ENCODE data around the gene TECPR1.

TECPR1 gene

DNA sequence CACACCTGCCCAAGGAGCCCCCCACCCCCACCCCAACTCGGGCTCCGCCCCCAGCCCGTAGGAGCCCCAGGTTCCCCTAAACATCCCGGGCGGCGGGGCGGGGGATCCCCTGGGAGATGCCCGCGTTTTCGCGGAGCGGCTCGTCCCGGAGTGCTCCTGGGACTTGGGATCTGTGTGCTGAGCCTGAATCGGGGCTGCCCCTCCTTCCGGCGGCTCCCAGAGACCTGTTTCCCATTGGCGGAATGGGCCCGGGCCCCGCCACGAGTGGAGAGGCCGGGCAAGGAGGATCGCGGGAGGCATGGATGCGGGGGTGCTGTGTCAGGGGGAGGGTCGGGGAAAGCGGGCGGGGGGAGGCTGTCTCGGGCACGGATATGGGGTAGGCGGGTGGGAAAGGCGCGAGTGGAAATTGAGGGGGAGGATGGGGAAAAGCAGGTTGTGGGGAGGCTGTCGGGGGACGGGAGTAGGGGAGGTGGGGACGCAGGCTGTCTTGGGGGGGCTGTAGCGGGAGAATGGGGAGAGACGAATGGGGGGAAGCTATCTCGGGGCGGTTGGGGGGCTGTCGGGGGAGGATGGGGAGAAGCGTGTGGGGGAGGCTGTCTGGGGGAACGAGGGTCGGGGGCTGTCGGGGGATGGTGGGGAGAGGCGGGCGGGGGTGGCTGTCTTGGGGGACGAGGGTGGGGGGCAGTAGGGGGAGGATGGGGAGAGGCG, 41.4 kb downstream of the TECPR1 start:
- H3K18ac ChIP-seq (ENCODE audit: low read length): no peak overlapping the region
- H2AK5ac ChIP-seq (ENCODE audit: low read length): no peak overlapping the region
- no peak overlapping the region for H3K23ac ChIP-seq (ENCODE audit: low read length)
- no peaks in the 10 kb centered on the region for H3K79me1 ChIP-seq (ENCODE audit: low read length)
- H2BK120ac ChIP-seq (ENCODE audit: low read depth, low read length): no peak overlapping the region
- no peaks in the 10 kb centered on the region for H3K36me3 ChIP-seq (ENCODE audit: control insufficient read depth, insufficient read depth, low read length)
- no peak overlapping the region for H3K27ac ChIP-seq (ENCODE audit: low read depth, low read length)
- no peak overlapping the region for H2BK15ac ChIP-seq (replicated peaks; ENCODE audit: low read depth)
- H4K5ac ChIP-seq (ENCODE audit: low read length): no peak overlapping the region
- H4K8ac ChIP-seq (ENCODE audit: low read depth, low read length): no peak overlapping the region
- H3K4ac ChIP-seq (ENCODE audit: low read depth, low read length): no peak overlapping the region
- WGBS (ENCODE audit: extremely low coverage, insufficient coverage, low lambda C conversion rate): no CpG with 5 or more reads among the region's 49 CpGs
- no peak overlapping the region for H3K4me2 ChIP-seq (ENCODE audit: low read length)
- no peaks in the 10 kb centered on the region for H3K4me1 ChIP-seq (ENCODE audit: control insufficient read depth, low read depth, low read length)
- no peak overlapping the region for H3K4me3 ChIP-seq (ENCODE audit: low read length)
- no peak overlapping the region for H3K9ac ChIP-seq (ENCODE audit: low read length)
- no peaks in the 10 kb centered on the region for H3K79me2 ChIP-seq (ENCODE audit: control insufficient read depth, insufficient read depth, low read length)
- H2BK5ac ChIP-seq (ENCODE audit: low read length): no peak overlapping the region
- no peaks in the 10 kb centered on the region for H3K27me3 ChIP-seq (ENCODE audit: insufficient read depth, low read length, poor library complexity)
- DNase-seq: peak; percentile 55
- H3K56ac ChIP-seq (ENCODE audit: low read length): peak overlapping the region; percentile 9

DNA sequence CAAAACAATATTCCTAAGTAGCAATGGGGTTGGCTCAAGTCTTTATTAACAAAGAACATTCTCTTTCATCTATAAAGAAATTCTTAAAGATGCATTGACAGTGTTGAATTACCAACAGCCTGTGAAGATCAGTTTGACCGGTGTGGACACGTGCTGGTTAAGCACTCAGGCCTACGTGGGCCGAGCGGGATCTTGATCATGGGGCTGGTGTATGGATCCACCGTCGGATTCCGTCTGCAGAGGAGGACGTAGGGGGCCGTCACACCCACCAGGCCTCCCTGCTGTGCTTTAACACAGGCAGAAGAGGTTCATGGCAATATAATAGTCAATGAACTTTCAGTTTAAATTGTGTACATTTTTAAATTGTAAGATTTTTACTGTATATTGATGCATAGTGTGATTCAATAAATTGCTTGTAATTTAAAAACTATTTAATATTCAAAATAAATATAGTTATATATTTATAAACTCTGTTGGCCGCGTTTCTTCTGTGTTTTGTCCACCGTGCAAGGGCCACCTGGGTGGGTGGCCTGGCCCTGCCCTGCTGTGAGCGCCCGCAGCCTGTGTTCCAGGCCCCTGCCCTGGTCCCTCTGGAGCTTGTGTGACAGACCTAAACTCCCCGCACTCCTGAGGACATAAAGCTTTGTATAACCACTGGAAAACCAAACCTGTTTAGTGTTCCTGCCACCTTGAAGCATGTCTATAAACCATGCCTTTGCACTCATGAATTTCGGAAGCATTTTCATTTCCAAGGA, 42.7 kb downstream of the TECPR1 start:
- H3K27me3 ChIP-seq (ENCODE audit: insufficient read depth, low read length, poor library complexity): no peaks in the 10 kb centered on the region
- DNase-seq: no peak
- no peak overlapping the region for H2AK5ac ChIP-seq (ENCODE audit: low read length)
- no peak overlapping the region for H2BK120ac ChIP-seq (ENCODE audit: low read depth, low read length)
- H3K4ac ChIP-seq (ENCODE audit: low read depth, low read length): no peak overlapping the region
- H3K36me3 ChIP-seq (ENCODE audit: control insufficient read depth, insufficient read depth, low read length): no peaks in the 10 kb centered on the region
- H3K9ac ChIP-seq (ENCODE audit: low read length): no peak overlapping the region
- no peak overlapping the region for H4K8ac ChIP-seq (ENCODE audit: low read depth, low read length)
- H2BK15ac ChIP-seq (replicated peaks; ENCODE audit: low read depth): no peak overlapping the region
- H3K27ac ChIP-seq (ENCODE audit: low read depth, low read length): no peak overlapping the region
- no peaks in the 10 kb centered on the region for H3K4me1 ChIP-seq (ENCODE audit: control insufficient read depth, low read depth, low read length)
- no peak overlapping the region for H3K23ac ChIP-seq (ENCODE audit: low read length)
- H3K4me3 ChIP-seq (ENCODE audit: low read length): no peak overlapping the region
- H4K5ac ChIP-seq (ENCODE audit: low read length): no peak overlapping the region
- WGBS (ENCODE audit: extremely low coverage, insufficient coverage, low lambda C conversion rate): no CpG with 5 or more reads among the region's 17 CpGs
- no peak overlapping the region for H3K4me2 ChIP-seq (ENCODE audit: low read length)
- H3K79me2 ChIP-seq (ENCODE audit: control insufficient read depth, insufficient read depth, low read length): no peaks in the 10 kb centered on the region
- no peak overlapping the region for H2BK5ac ChIP-seq (ENCODE audit: low read length)
- H3K56ac ChIP-seq (ENCODE audit: low read length): no peak overlapping the region
- H3K79me1 ChIP-seq (ENCODE audit: low read length): no peaks in the 10 kb centered on the region
- no peak overlapping the region for H3K18ac ChIP-seq (ENCODE audit: low read length)

DNA sequence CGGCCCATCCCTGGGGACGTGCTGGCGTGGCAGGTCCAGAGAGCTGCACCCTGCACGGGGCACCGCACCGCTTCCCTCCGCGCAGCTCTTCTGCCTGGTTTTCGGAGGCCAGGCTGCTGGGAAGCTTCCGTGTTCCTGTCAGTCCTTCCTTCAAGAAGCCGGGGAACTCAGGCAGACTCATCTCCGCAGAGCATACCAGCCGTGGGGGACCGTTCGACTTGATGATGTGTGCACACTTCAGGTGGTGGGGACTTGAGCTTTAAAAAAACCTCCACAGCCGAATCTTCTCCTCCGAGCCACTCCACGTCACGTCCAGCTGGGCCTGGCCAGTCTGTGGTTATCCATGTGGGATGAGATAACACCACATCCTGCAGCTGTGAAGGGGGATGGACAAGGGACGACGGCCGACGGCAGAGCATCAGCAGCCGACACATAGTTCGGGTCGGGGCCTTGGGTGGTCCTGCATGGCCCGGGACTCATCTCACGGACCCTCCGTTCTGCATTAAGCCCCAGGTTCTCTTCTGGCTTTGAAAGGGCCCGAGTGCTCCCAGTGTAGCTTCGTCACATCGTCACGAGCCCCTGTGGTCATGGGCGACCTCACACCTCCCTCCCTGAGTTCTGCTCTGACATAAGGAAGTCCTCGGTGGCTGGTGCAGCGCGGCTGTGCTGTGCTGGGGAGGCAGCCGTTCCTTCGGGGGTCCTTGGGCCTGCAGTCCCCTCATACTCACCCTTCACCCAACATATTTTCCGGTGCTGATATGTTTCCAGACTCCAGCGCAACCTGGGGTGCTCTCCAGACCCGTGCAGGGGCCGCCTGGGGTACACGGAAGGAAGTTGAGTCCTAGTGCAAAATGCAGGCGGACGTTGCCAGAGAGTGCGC, 45.3 kb downstream of the TECPR1 start:
- Histone ChIP-seq H3K36me3 (ENCODE audit: control insufficient read depth, insufficient read depth, low read length) (no peaks in the 10 kb centered on the region), H3K79me2 (ENCODE audit: control insufficient read depth, insufficient read depth, low read length) (no peaks in the 10 kb centered on the region), H3K27me3 (ENCODE audit: insufficient read depth, low read length, poor library complexity) (no peaks in the 10 kb centered on the region), H2BK120ac (ENCODE audit: low read depth, low read length) (no peak overlapping the region), H4K8ac (ENCODE audit: low read depth, low read length) (no peak overlapping the region), H2AK5ac (ENCODE audit: low read length) (no peak overlapping the region), H2BK15ac (replicated peaks; ENCODE audit: low read depth) (no peak overlapping the region), H3K18ac (ENCODE audit: low read length) (no peak overlapping the region), H3K4me1 (ENCODE audit: control insufficient read depth, low read depth, low read length) (no peaks in the 10 kb centered on the region), H3K4me2 (ENCODE audit: low read length) (no peak overlapping the region), H2BK5ac (ENCODE audit: low read length) (no peak overlapping the region), H3K23ac (ENCODE audit: low read length) (no peak overlapping the region), H3K9ac (ENCODE audit: low read length) (no peak overlapping the region), H3K79me1 (ENCODE audit: low read length) (no peaks in the 10 kb centered on the region), H3K4ac (ENCODE audit: low read depth, low read length) (no peak overlapping the region), H3K4me3 (ENCODE audit: low read length) (no peak overlapping the region), H3K27ac (ENCODE audit: low read depth, low read length) (no peak overlapping the region), H3K56ac (ENCODE audit: low read length) (no peak overlapping the region), H4K5ac (ENCODE audit: low read length) (no peak overlapping the region)
- DNase-seq: no peak
- no CpG with 5 or more reads among the region's 47 CpGs for WGBS (ENCODE audit: extremely low coverage, insufficient coverage, low lambda C conversion rate)

DNA sequence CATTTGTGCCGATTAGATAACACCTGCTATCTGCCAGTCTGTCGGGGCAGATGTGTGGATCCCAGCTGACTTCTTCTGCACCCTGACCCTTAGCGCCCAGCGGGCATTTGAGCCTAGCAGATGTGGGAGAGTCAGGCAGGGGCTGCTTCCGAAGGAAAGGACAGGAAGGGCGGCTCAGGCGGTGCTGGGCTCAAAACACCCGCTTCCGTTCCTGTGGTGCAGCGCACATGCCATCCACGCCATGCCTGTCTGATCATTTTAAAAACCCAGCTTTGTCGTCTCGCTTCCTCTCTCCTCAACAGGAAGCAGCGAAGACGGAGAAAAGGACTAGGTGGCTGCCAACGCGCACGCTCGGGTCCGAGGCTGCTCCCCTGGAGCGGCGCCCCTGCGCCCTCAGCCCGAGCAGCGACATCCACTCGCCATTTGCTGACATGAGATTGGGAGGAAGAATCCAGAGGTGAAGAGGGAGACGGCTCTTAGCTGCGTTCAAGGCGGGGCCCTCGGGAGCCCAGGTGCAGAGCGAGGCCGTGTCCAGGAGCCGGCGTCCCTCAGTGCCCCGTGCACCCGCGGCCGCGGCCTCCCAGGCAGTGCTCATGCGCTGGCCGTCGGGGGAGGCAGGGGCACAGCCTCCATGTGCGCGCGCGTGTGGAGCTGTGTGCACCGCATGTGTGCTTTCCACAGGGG, 46.7 kb downstream of the TECPR1 start:
- H3K4me3 ChIP-seq (ENCODE audit: low read length): no peak overlapping the region
- H2BK5ac ChIP-seq (ENCODE audit: low read length): no peak overlapping the region
- no peak overlapping the region for H3K9ac ChIP-seq (ENCODE audit: low read length)
- no peak overlapping the region for H3K4me2 ChIP-seq (ENCODE audit: low read length)
- H2AK5ac ChIP-seq (ENCODE audit: low read length): no peak overlapping the region
- H3K18ac ChIP-seq (ENCODE audit: low read length): no peak overlapping the region
- no peak overlapping the region for H2BK15ac ChIP-seq (replicated peaks; ENCODE audit: low read depth)
- no peaks in the 10 kb centered on the region for H3K27me3 ChIP-seq (ENCODE audit: insufficient read depth, low read length, poor library complexity)
- H3K23ac ChIP-seq (ENCODE audit: low read length): no peak overlapping the region
- H2BK120ac ChIP-seq (ENCODE audit: low read depth, low read length): no peak overlapping the region
- no peaks in the 10 kb centered on the region for H3K79me2 ChIP-seq (ENCODE audit: control insufficient read depth, insufficient read depth, low read length)
- H3K36me3 ChIP-seq (ENCODE audit: control insufficient read depth, insufficient read depth, low read length): no peaks in the 10 kb centered on the region
- no peak overlapping the region for H3K4ac ChIP-seq (ENCODE audit: low read depth, low read length)
- peaks cover 4% of the 10 kb centered on the region for H3K79me1 ChIP-seq (ENCODE audit: low read length)
- no peak overlapping the region for H3K56ac ChIP-seq (ENCODE audit: low read length)
- H3K4me1 ChIP-seq (ENCODE audit: control insufficient read depth, low read depth, low read length): no peaks in the 10 kb centered on the region
- WGBS (ENCODE audit: extremely low coverage, insufficient coverage, low lambda C conversion rate): no CpG with 5 or more reads among the region's 47 CpGs
- H4K5ac ChIP-seq (ENCODE audit: low read length): no peak overlapping the region
- no peak overlapping the region for H4K8ac ChIP-seq (ENCODE audit: low read depth, low read length)
- no peak overlapping the region for H3K27ac ChIP-seq (ENCODE audit: low read depth, low read length)
- DNase-seq: no peak

DNA sequence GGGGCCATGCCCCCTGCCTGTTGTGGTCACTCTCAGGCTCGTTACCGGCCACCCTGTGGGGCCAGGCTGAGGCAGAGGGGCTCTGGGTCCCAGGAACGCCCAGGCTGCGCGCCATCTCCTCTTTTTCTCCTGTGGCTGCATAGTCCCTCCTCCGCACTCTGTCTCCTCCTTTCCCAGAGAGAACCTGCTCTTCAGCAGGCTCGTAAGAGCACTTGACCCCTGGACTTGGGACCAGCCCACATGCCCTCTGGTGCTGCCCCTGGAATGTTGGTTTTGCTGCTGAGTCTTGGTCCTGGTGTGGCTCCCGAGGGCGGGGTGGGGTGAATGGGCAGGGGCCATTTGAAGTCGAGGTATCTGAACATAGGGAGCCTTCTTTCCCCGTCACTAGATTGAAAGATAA, 47.4 kb downstream of the TECPR1 start:
- Histone ChIP-seq H4K5ac (ENCODE audit: low read length) (no peak overlapping the region), H3K36me3 (ENCODE audit: control insufficient read depth, insufficient read depth, low read length) (no peaks in the 10 kb centered on the region), H2BK120ac (ENCODE audit: low read depth, low read length) (no peak overlapping the region), H3K27ac (ENCODE audit: low read depth, low read length) (no peak overlapping the region), H2BK5ac (ENCODE audit: low read length) (no peak overlapping the region), H3K4me1 (ENCODE audit: control insufficient read depth, low read depth, low read length) (no peaks in the 10 kb centered on the region), H2AK5ac (ENCODE audit: low read length) (no peak overlapping the region), H3K56ac (ENCODE audit: low read length) (no peak overlapping the region), H4K8ac (ENCODE audit: low read depth, low read length) (no peak overlapping the region), H3K79me1 (ENCODE audit: low read length) (peaks cover 4% of the 10 kb centered on the region), H3K4me3 (ENCODE audit: low read length) (no peak overlapping the region), H3K4me2 (ENCODE audit: low read length) (no peak overlapping the region), H3K4ac (ENCODE audit: low read depth, low read length) (no peak overlapping the region), H3K23ac (ENCODE audit: low read length) (no peak overlapping the region), H2BK15ac (replicated peaks; ENCODE audit: low read depth) (no peak overlapping the region), H3K27me3 (ENCODE audit: insufficient read depth, low read length, poor library complexity) (no peaks in the 10 kb centered on the region), H3K9ac (ENCODE audit: low read length) (no peak overlapping the region), H3K18ac (ENCODE audit: low read length) (no peak overlapping the region), H3K79me2 (ENCODE audit: control insufficient read depth, insufficient read depth, low read length) (no peaks in the 10 kb centered on the region)
- DNase-seq: no peak
- whole genome bisulfite sequencing (ENCODE audit: extremely low coverage, insufficient coverage, low lambda C conversion rate): no CpG with 5 or more reads among the region's 11 CpGs

Measured in mesendoderm (in vitro differentiated cells).